Stimulated activated CD8-positive, alpha-beta memory T cell treated with anti-CD3 and anti-CD28 coated beads, Interleukin-7, amount 100 ng/mL, for 48 hours (primary cell): ENCODE measurements around the gene SYNJ2BP.

ENCODE experiments used
- DNase-seq, 2 donors: peaks; one replicate each; pipeline ENCODE4 v3.0.0-alpha.2; 2020; ENCODE audit warnings: low read depth in 1 of 2; ENCODE audit errors: extremely low read depth in 1 of 2

SYNJ2BP gene

DNA sequence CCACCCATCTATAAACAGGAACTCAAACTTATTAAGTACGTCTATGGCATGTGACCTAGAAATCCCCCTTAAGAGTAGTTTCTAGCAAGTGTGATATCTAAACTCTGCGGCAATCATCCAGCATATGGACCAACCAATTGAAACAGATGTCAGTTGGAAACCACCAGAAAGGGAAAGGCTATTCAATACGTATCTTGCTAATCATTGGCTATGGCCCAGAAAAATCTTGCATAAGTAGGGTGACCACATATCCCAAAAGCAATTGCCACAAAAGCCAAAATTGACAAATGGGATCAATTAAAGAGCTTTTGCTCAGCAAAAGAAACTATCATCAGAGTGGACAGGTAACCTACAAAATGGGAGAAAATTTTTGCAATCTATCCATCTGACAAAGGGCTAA is 24.2 kb downstream of the SYNJ2BP start:
- no peak for DNase-seq

- no peak for DNase-seq
These were observed 25.1 kb downstream of the SYNJ2BP start for GRCh38 chr14:70391493-70392391.

GRCh38 chr14:70382536-70382935 is 34.4 kb downstream of the SYNJ2BP start:
- no peak for DNase-seq

- DNase-seq: no peak
These were observed 36.1 kb downstream of the SYNJ2BP start for GRCh38 chr14:70380824-70381223.

DNA sequence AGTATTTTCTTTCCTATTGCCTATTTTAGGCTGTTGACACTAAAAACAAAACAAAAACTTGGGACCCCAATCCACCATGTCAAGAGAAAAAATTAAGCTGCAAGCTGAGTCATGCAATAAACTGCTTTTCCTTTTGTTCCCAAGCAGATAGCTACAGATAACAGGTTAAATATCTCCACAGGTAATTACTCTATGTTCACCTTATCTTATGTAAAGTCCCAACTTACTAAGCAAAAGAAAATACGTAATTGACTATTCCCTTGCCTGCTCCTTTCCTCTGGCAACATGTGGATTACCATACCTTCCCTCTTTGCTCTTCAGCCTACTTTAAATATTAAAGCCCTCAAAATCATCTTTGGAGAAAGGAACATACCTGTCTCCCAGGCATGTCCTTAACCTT is 38.2 kb downstream of the SYNJ2BP start:
- DNase-seq: no peak
